RWPE1 (cell line): ENCODE results near the gene PSMG3.

Experiments used
- CTCF ChIA-PET: fragments of 350-600 bp; sonication (Branson Sonifier 250); formaldehyde crosslinking; extraction: SDS; loops from one replicate; lab custom pipeline; 2021; lab: Yijun Ruan, JAX
- POLR2A ChIA-PET: fragments of 400-600 bp; formaldehyde crosslinking; extraction: SDS; loops from one replicate; lab custom pipeline; 2020; ENCODE audit warnings: antibody characterized with exemption; ENCODE audit not compliant: low non-redundant PET; lab: Yijun Ruan, JAX
- DNase-seq: peaks from one replicate; pipeline ENCODE4 v3.0.0; 2012; ENCODE audit warnings: low spot score
- H3K27ac ChIP-seq: fragments of 450-650 bp; 2 replicates; pipeline ENCODE4 v1.5.1; 2017
- CTCF ChIP-seq: fragments of 450-650 bp; conservative IDR thresholded peaks from 2 replicates; pipeline ENCODE4 v1.5.1; 2017; ENCODE audit warnings: low read depth, mild to moderate bottlenecking

PSMG3 gene

GRCh38 chr7:1572111-1572822 is 2.4 kb upstream of the PSMG3 start:
- DNase-seq: no peak
- POLR2A ChIA-PET: no interaction called here
- CTCF ChIA-PET: interaction anchor here (0.6 kb wide), 1 partner anchor 44 kb away, joined by 8 read pairs; no protein-coding TSS in a partner anchor
- H3K27ac ChIP-seq: peak overlapping the region; percentile 96; the same call in 1 of the 2 replicates
- TF ChIP-seq CTCF: no peak

DNA sequence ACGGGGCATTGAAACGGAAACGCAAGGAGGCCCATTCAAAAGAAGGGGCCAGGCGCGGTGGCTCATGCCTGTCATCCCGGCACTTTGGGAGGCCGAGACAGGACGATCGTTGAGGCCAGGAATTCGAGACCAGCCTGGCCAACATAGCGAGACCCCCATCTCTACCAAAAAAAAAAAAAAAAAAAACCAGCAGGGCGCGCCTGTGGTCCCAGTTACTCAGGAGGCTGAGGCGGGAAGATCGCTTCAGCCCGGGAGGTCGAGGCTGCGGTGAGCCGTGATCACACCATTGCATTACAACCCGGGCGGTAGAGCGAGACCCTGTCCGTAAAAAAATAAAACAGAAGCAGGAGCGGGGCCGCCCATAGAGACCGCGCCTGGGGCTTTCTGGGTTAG is 396 bp downstream of the PSMG3 start:
- no peak for DNase-seq
- CTCF ChIA-PET: no interaction called here
- TF ChIP-seq CTCF: no peak
- POLR2A ChIA-PET: no interaction called here
- peak overlapping the region; percentile 96 for H3K27ac ChIP-seq

DNA sequence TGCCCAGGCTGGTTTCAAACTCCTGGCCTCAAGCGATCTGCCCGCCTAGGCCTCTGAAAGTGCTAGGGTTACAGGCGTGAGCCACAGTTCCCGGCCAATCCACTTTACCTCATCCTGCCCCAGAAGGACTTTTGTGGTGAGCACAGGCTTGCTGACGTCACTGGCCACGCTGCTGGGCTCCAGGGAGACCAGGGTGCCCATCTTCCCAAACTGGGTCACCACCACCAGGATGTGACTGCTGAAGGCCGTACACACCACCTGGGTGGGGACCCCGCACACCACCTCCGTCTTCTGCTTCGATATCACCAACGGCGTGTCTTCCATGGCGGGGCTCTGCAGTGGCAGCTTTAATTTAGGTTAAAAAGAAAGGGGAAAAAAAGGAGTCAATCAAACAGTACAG is 816 bp downstream of the PSMG3 start:
- POLR2A ChIA-PET: interaction anchor here (0.7 kb wide), 2 partner anchors 9 to 13 kb away, joined by 4 to 6 read pairs; partner anchors contain the start of gene TMEM184A
- H3K27ac ChIP-seq: peak overlapping the region; percentile 96
- no peak for DNase-seq
- CTCF ChIA-PET: no interaction called here
- no peak for TF ChIP-seq CTCF

DNA sequence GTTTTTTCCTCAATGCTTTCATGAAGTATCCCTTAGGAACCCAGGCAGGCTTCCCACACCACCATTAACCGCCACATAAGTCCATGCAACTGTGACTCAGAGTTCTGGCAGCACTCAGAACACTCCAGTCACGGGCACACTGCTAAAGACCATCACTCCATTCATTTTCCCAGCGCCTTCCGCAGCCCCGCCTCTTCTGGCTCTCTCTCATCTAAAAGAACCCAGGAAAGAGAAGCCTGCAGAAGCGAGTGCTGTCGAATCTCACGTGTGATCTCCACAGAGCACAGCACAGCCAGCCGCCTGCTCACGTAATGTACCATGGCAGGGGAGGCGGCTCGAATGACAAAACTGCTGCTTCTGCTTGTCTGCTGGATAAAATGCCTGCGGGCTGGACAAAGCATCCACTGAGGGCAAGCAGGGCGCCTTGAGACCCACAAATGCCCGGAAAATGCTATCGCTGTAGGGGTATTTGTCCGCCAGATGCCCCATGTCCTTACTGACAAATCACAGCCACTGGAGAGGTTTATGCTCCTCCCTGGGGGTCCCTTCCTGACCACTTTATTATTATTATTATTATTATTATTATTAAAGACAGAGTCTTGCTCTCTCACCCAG is 1.8 kb downstream of the PSMG3 start:
- TF ChIP-seq CTCF: no peak
- POLR2A ChIA-PET: interaction anchor here (0.7 kb wide), 1 partner anchor 8 kb away, joined by 4 read pairs; no protein-coding TSS in a partner anchor
- DNase-seq: no peak
- CTCF ChIA-PET: no interaction called here
- peak overlapping the region; percentile 96 for H3K27ac ChIP-seq

DNA sequence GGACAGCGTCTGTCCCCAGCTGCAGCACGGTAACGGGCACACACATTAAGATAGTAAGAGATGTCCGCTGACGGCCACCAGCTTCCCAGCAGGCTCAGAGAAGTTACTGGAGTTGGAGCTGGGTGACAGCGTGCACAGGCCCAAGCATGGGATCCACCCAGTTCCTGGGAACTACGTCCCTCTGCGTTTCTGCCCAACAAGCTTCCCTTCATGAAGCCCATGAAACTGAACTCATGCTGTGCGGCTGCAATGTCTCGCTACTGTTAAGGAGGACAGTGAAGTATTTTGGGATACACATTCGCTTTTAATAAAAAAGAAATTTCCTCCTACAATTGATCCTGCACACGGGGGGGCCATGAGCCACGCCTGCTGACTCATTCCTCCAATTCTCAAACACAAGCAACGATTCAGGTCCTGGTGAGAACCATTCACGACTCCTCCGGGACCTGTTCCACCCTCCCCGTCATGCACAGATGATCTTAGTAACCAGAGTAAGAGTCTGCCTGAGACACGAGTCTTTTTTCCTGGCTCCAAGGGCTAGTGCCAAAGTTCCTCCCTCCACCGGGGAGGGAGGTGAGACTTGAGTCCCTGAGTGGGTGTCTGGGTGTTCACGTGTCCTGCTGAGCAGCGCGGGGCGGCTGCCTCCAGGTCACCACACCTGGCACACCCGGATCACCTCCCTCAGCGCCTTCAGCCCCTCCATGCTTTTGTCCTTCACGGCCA is 2.6 kb downstream of the PSMG3 start:
- no peak for TF ChIP-seq CTCF
- CTCF ChIA-PET: no interaction called here
- peak; percentile 52 for DNase-seq
- H3K27ac ChIP-seq: peak overlapping the region; percentile 96
- POLR2A ChIA-PET: no interaction called here

DNA sequence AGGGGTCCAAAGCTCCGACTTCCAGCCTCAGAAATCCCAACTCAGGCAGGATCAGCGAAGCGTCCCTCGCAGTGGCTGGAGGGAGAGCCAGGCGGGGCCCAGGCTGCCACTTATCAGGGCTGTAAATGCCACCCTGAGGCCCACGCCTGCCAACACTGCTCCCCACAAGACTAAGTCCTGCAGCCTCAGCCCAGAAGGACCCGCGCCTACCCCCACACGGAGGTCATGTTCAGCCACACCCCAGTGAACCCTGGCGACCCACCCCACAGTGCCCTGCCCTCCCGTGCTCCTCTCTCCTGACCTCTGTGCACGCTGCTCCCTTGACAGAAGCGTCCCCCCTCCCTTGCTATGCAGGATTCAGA is 3.2 kb downstream of the PSMG3 start:
- POLR2A ChIA-PET: no interaction called here
- CTCF ChIA-PET: interaction anchor here (0.6 kb wide), 1 partner anchor 8 kb away, joined by 4 read pairs; no protein-coding TSS in a partner anchor
- no peak for DNase-seq
- peak overlapping the region; percentile 96 for H3K27ac ChIP-seq
- no peak for TF ChIP-seq CTCF
